Measurements from ENCODE around the gene ZNF280C. TPM values are rescaled to one million over a fixed set of nuclear protein-coding genes. Genes with fewer than 3 reads are reported as not detected.

ZNF280C gene
- total RNA-seq, 1 experiment from 2014 or later: 22.0 TPM

DNA sequence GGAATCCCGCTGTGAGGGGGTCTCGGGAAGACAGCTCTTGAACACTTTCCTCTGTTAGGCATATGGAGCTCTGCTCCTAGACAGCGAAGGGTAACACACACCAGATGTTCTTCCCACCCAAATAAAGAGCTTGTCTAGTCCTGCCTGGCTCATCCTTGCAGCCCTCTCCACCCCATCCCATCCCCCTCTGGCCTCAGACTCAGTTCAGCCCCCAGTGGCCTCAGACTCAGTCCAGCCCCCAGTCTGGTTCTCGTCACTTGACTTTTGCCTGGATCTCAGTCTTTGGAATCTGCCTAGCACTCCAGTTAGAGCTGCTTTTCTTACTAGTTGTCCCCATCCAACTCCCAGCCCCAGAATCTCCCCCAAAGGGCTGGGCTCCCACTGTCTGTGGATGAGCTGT is 82.0 kb downstream of the ZNF280C start:
- Histone ChIP-seq H3K27me3 (replicated peaks; ENCODE audit: insufficient read depth, low read depth, low read length, poor library complexity) (no peaks in the 10 kb centered on the region), H3K36me3 (ENCODE audit: insufficient read depth, low read length, poor library complexity, severe bottlenecking) (no peaks in the 10 kb centered on the region), H3K27ac (ENCODE audit: low read depth, low read length, poor library complexity, severe bottlenecking) (no peak overlapping the region), H3K4me3 (ENCODE audit: low read depth, low read length, poor library complexity, severe bottlenecking) (no peak overlapping the region), H3K4me1 (ENCODE audit: insufficient read depth, low read length, poor library complexity, severe bottlenecking) (no peaks in the 10 kb centered on the region), H3K9me3 (ENCODE audit: low read depth, low read length, poor library complexity, severe bottlenecking) (no peaks in the 10 kb centered on the region)
- ChIA-PET CTCF (no interaction called here), POLR2A (ENCODE audit: low non-redundant PET) (no interaction called here)
- no peak for DNase-seq (ENCODE audit: low spot score)
- no peak for TF ChIP-seq EZH2 (IDR thresholded peaks at IDR 0.05; ENCODE audit: borderline replicate concordance, low read depth, low read length, poor library complexity, severe bottlenecking)
- TF ChIP-seq, protein P1, sequence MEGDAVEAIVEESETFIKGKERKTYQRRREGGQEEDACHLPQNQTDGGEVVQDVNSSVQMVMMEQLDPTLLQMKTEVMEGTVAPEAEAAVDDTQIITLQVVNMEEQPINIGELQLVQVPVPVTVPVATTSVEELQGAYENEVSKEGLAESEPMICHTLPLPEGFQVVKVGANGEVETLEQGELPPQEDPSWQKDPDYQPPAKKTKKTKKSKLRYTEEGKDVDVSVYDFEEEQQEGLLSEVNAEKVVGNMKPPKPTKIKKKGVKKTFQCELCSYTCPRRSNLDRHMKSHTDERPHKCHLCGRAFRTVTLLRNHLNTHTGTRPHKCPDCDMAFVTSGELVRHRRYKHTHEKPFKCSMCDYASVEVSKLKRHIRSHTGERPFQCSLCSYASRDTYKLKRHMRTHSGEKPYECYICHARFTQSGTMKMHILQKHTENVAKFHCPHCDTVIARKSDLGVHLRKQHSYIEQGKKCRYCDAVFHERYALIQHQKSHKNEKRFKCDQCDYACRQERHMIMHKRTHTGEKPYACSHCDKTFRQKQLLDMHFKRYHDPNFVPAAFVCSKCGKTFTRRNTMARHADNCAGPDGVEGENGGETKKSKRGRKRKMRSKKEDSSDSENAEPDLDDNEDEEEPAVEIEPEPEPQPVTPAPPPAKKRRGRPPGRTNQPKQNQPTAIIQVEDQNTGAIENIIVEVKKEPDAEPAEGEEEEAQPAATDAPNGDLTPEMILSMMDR (conservative IDR thresholded peaks at IDR 0.05; ENCODE audit: low read depth, low read length): no peak
- no TSS peak for BruUV-seq (replicated peaks)
- intact Hi-C loops (cut with micrococcal nuclease; ENCODE audit: unreplicated experiment): no loop called here

DNA sequence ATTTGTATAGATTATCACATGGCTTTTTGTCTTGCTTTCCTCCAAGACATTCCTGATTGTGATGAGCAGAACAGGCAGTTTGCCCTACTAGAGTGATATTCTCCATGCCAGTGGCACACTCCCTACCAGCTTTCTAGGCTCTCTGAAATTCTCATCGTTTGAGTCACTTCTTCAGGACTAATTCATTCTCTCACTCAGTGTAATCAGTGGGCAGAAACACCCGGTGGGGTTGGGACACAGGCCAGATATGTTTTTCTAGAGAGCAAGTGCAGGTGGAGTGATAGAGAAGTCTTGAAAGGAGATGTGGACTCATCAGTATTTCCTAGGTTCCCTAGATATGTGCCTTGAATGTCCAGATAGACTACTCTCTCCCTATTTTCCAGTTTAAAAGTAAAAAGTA is 83.8 kb downstream of the ZNF280C start:
- intact Hi-C loops (cut with micrococcal nuclease; ENCODE audit: unreplicated experiment): no loop called here
- CTCF ChIA-PET: no interaction called here
- Histone ChIP-seq H3K27ac (ENCODE audit: low read depth, low read length, poor library complexity, severe bottlenecking) (no peak overlapping the region), H3K27me3 (replicated peaks; ENCODE audit: insufficient read depth, low read depth, low read length, poor library complexity) (no peaks in the 10 kb centered on the region), H3K4me3 (ENCODE audit: low read depth, low read length, poor library complexity, severe bottlenecking) (no peak overlapping the region), H3K36me3 (ENCODE audit: insufficient read depth, low read length, poor library complexity, severe bottlenecking) (no peaks in the 10 kb centered on the region), H3K4me1 (ENCODE audit: insufficient read depth, low read length, poor library complexity, severe bottlenecking) (no peaks in the 10 kb centered on the region), H3K9me3 (ENCODE audit: low read depth, low read length, poor library complexity, severe bottlenecking) (no peaks in the 10 kb centered on the region)
- POLR2A ChIA-PET (ENCODE audit: low non-redundant PET): no interaction called here
- BruUV-seq (replicated peaks): no TSS peak
- DNase-seq (ENCODE audit: low spot score): no peak
- TF ChIP-seq, protein P1 (conservative IDR thresholded peaks at IDR 0.05; ENCODE audit: low read depth, low read length): no peak
- no peak for TF ChIP-seq EZH2 (IDR thresholded peaks at IDR 0.05; ENCODE audit: borderline replicate concordance, low read depth, low read length, poor library complexity, severe bottlenecking)

DNA sequence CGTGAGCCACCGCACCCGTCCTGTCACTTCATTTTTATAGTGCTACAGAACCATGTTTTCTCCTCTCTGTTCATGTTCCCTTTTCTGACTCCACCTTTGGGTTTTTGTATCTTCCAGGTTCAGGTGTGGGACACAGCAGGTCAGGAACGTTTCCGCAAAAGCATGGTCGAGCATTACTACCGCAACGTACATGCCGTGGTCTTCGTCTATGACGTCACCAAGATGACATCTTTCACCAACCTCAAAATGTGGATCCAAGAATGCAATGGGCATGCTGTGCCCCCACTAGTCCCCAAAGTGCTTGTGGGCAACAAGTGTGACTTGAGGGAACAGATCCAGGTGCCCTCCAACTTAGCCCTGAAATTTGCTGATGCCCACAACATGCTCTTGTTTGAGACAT is 84.5 kb downstream of the ZNF280C start:
- no peak overlapping the region for H3K4me3 ChIP-seq (ENCODE audit: low read depth, low read length, poor library complexity, severe bottlenecking)
- no peak for DNase-seq (ENCODE audit: low spot score)
- H3K4me1 ChIP-seq (ENCODE audit: insufficient read depth, low read length, poor library complexity, severe bottlenecking): no peaks in the 10 kb centered on the region
- intact Hi-C loops (cut with micrococcal nuclease; ENCODE audit: unreplicated experiment): no loop called here
- no peaks in the 10 kb centered on the region for H3K27me3 ChIP-seq (replicated peaks; ENCODE audit: insufficient read depth, low read depth, low read length, poor library complexity)
- ChIA-PET POLR2A (ENCODE audit: low non-redundant PET) (no interaction called here), CTCF (no interaction called here)
- TF ChIP-seq EZH2 (IDR thresholded peaks at IDR 0.05; ENCODE audit: borderline replicate concordance, low read depth, low read length, poor library complexity, severe bottlenecking): no peak
- TF ChIP-seq, protein P1 (conservative IDR thresholded peaks at IDR 0.05; ENCODE audit: low read depth, low read length): no peak
- H3K9me3 ChIP-seq (ENCODE audit: low read depth, low read length, poor library complexity, severe bottlenecking): no peaks in the 10 kb centered on the region
- H3K27ac ChIP-seq (ENCODE audit: low read depth, low read length, poor library complexity, severe bottlenecking): no peak overlapping the region
- no peaks in the 10 kb centered on the region for H3K36me3 ChIP-seq (ENCODE audit: insufficient read depth, low read length, poor library complexity, severe bottlenecking)
- no TSS peak for BruUV-seq (replicated peaks)
